HG03103 (cell line): Measurements from ENCODE around the gene SLC29A2.

Experiments
- ATAC-seq: cut with Tn5 transposase; IDR thresholded peaks from one replicate; pipeline ENCODE4 v1.9.1; 2021; ENCODE audit warnings: low read depth; ENCODE audit not compliant: unreplicated experiment

SLC29A2 gene

DNA sequence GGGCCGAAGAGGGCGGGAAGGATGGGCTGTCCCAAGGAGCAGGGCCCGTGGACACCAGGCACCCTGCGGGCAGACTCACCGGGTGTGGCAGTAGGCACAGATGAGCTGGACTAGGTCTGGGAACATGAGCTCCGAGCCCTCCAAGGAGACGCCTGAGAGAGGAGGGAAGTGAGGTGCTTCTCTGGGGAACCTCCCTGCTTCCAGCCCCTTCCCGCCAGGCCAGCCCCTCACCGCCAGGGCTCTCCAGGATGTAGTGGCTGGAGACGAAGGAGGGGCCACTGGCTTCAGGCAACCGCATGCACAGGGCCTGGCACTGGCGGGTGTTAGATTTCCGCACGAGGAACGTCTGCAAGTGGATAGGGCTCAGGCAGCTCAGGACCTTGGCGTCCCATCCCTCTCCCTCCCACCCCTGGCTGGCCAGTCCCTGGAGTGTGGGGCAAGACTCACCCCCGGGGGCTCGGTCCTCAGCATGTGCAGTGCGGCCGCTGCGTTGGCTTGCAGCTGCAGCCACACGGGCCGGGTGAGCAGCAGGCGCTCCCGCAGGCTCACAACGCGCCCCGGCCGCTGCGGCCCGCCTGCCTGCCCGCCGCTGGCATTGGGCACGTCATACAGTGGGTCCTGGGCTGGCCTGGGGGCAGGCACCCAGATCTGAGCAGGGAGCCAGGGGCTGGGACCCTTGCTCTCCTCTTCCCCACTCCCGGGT is 35.9 kb downstream of the SLC29A2 start:
- ATAC-seq: no peak

DNA sequence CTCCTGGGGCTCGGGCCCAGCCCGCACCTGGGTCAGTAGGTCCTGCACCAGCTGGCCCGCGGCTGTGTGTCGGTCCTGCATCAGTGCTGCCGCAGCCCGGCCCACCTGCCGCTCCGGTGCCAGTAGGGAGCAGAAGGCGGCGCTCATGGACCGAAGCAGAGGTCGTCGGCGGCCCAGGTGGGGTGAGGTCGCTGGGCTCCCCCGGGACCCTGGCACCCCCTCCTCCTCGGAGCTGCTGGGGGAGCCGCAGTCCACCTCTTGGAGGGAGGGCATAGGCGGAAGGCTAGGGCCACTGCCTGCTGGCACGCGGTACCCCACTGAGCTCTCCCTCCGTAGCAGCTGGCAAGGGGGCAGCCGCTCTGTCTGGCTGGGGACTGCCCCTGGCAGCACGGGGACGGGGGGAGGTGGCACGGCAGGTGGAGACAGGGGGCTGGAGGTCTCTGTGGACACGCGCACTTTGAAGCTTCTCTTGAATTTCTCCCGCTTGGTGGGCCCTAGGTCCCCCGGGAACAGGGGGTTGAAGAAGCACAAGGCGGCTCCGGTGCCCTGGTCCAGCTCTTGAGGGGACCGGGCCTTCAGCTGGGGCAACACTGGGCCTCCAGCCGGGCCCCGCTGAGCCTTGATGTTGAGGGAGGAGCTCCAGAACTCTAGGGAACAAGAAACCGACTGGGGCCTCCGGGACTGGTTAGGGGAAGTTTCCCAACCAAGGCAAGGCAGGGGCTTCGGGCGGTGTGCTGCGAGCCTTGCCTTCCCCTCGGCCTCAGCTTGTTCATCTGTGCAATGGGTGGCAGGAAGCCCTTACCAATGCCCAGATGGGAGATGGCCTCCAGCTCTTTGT is 36.7 kb downstream of the SLC29A2 start:
- ATAC-seq: no peak

DNA sequence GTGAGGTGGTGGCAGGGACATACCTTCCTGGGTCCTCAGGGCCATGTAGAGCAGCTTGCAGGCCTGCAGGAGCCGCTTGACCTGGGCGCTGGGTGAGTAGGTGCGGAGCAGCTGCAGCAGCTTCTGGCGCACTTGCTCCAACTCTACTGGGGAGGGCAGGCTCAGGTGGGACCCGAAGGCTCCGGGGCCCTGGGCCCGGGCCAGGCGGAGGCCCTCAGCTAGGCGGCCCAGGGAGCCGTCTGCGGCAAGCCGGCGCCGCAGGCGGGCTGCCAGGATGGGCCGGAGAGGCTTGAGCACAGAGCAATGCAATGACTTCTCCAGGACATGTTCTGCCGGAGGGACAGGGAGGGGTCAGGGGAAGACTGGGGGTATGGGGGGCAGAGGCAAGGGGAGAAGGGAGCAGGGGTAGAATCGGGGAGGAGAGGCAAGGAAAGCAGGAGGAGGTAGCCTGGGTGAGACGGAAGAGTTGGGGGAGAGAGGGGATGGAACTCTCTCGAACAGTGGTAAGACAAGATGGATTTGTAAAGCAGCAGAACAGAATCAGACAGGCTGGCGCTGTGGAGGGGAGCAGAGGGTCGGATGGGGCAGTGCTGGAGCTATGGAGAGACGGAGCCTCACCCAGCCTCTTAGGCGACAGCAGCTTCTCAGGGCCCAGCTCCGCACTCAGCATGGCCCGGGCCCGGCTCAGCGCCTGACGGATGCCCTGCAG is 37.5 kb downstream of the SLC29A2 start:
- ATAC-seq: no peak

DNA sequence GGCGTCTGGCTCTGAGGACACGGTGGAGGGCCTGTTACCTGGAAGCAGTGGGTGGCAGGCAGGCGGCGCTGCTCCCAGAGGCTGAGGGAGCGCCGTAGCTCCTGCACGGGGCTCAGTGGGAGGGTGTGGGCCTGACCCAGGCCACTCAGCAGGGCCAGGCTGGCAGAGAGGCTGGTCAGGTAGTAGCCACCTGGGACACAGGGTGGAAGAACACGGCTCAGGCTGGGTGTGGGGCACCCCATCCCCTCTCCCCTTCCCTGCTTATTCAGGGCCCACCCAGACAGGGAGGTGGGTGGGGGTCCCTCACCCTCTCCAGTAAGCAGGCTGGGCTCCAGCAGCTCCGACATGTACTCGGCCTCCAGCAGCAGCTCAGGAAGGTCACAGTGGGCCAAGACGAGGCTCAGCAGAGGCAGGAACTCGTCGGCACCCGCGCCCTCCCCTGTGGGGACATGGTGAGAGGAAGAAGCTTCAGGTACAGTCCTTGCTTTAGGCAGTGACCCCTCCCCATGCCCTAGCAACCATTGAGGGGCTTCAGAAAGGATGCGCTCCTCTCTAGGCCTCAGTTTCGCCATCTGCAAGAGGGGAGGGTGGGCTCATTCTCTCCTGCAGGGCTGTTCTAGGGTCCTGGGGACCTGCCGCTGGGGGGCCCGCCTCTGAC is 38.2 kb downstream of the SLC29A2 start:
- no peak for ATAC-seq

DNA sequence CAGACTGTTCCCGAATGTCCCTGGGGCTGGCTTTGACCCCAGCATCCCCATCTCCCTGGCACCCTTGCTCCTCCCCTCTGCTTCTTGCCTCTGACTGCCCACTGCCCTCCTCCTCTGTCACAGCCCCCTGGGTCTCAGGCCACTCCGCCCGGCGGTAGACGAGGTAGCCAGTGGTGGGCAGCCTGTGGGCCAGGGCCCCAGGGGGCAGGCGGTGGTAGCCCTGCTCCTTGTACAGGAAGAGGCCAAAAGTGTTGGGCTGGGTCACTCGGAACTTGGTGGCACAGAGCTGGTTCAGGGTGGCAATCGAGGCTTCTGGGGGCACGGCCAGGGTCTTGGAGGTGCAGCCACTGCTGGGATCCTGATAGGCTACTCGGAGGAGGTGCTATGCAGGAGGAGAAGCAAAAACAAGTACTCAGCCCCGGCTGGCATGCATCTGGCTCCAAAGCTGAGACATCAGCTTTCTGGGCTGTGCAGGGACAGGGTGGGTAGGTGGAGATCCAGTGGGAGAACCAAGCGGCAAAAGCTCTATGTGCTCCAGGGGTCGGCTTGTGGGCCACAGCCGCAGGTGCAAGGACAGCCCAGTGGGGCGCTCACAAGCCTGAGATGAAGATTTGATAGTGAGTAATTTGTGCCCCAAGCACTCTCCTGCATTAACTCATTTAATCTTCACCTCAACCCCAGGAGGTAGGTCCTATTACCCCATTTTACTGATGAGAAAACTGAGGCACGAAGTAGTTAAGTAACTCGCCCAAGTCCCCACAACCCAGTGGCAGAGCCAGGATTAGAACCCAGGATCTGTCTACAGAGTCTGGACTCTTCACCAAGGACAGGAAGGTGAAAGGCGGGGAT is 39.0 kb downstream of the SLC29A2 start:
- ATAC-seq: no peak

DNA sequence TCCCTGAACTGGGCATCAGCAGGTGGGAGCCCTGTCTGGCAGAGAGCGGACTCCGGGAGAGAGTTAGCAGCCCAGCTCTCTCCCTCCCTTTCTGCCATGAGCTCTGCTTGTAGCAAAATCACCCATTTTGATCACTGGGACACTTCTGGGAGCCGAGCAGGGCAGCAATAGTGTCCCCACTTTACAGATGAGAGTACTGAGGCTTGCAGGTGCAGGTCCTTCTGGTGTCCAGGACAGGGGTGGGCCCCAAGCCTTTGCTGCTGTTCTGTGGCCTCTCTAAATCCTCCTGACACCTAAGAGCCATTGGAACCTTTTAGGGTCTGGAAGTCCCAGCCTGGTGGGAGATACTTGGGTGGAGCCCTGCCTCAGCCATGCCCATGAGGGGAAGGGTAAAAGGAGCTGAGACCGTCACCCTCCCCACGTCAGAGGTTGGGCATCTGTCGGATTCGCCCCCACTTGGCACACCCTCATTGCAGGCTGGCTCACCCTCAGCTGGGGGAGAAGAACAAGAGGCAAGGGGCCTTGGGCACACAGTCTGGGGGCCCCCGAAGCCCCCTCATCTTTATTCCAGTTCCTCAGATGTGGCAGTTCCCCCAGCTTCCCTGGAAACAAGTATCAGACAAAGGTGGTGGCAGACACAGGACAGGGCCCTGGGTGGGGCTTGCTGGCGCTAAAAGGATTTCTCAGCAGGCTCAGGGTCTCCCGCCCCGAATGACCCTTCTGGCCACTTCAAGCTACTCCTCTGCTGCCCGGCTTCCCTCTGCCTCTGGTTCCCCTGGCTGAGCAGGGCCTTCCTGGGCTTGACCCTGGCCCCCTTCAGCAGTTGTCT is 39.8 kb downstream of the SLC29A2 start:
- ATAC-seq: no peak

DNA sequence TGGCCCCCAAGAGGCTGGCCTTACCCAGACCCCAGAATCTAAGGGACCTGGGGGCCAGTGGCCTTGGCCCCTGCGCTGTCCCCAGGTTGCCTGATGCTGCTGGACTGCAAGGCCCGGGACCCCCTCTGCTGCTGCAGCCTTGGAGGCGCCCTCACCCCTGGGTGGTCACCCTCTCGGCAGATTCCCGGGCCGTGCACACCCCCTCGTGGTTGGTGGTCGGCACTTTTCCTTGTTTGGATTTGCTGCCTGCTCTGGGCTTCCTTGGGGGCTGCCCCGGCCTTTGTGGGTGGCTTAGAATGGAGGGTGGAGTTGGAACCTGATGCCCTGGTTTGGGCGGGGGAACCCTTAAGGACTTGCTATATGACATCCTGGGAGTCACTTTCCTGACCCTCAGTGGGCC is 40.6 kb downstream of the SLC29A2 start:
- ATAC-seq: no peak

DNA sequence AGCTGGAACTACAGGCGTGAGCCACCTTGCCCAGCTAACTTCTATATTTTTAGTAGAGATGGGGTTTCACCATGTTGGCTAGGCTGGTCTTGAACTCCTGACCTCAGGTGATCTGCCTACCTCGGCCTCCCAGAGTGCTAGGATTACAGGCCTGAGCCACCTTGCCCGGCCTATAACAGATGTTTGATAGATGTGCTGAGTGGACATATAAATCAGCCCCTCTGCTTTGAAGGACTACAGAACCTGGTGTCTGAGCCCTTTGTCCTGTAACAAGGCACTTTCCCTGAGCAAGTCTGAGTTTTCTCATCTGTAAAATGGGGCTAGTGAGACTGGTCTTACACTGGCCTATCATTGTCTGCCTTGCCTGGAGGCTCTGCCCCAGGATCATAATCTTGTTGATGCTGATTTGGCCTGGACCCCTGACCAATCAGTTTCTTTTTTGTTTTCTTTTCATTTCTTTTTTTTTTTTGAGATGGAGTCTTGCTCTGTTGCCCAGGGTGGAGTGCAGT is 42.3 kb downstream of the SLC29A2 start:
- no peak for ATAC-seq

DNA sequence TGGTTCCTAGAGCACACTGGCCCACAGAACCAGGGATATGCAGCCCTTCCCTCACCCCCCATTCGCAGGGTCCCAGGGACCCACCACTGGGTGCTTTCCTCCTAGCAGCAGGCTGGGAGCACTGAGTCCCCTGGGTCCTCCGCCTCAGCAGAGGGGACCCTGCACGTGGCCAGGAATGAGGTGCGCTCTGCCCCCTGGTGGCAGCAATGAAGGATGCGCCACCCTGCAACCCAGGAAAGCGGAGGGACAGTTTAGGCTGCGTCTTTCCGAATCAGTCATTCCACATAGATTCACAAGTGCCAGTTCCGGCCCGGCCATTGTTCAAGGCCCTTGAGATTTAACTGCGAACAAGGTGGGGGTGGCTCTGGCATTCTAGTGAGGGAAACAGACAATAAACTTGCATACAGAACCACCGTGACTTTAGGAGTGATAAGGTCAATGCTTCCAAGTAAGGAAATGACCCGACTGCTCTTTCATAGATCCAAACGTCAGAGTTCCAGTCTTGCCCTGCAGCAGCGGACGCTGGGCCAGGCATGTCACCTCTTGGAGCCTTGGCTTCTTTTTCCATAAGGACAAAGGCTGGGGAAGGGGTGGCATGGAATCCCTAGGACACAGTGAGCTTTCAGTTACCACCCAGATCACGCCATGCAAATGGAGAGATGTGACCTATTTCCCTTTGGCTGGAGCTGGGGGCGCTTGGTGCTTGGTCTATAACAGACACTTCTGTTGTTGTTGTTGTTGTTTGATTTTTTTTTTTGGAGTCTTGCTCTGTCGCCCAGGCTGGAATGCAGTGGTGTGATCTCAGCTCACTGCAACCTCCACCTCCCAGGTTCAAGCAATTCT is 43.0 kb downstream of the SLC29A2 start:
- ATAC-seq: peak; percentile 63

DNA sequence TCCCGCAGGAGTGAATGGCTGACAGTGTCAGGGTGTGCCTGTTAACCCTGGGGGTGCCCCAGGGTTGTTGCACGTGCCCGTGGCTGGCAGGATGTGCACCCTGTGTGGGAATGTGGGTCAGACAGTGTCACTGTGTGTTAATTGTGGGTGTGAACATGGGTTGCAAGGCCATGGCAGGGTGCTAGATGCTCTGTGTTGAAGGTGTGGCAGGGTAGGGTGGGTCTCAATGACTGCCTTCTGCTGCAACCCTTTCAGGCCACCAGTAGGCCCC is 43.6 kb downstream of the SLC29A2 start:
- ATAC-seq: no peak

DNA sequence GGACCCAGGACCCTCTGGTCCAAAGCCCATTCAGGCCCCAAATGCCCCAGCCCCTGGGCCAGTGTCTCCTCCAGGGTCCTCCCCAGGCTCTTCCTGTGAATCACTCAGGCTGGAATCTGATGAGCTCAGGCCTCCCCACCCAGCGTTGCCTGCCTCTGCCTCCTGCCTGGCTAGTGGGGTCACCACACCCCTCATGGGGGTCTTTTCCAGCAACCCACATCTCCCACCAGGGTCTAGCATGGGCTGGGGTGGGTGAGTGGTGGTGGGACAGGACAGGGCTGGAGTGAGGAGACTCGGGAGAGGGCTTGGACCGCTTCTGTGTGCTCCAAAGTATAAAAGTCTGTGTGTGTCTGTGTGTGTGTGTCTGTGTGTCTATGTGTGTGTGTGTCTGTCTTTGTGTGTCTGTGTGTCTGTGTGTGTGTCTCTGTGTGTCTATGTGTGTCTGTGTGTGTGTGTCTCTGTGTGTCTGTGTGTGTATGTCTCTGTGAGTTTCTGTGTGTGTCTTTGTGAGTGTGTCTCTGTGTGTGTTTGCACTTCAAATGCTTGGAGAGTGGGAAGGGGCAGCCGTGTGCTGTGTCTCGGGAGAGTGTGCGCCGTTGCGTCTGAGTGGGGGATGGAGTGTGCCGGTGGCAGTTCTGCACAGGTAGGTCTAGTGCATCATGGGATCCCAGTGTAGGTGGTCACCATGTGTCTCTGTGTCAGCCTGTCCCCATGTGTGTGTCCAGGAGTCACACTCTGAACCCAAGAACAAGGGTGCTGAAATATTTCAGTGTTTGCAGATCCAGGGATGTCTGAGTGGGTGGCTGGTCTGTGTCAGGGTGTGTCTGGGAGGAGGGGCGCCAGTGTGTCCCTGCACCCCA is 44.2 kb downstream of the SLC29A2 start:
- no peak for ATAC-seq

DNA sequence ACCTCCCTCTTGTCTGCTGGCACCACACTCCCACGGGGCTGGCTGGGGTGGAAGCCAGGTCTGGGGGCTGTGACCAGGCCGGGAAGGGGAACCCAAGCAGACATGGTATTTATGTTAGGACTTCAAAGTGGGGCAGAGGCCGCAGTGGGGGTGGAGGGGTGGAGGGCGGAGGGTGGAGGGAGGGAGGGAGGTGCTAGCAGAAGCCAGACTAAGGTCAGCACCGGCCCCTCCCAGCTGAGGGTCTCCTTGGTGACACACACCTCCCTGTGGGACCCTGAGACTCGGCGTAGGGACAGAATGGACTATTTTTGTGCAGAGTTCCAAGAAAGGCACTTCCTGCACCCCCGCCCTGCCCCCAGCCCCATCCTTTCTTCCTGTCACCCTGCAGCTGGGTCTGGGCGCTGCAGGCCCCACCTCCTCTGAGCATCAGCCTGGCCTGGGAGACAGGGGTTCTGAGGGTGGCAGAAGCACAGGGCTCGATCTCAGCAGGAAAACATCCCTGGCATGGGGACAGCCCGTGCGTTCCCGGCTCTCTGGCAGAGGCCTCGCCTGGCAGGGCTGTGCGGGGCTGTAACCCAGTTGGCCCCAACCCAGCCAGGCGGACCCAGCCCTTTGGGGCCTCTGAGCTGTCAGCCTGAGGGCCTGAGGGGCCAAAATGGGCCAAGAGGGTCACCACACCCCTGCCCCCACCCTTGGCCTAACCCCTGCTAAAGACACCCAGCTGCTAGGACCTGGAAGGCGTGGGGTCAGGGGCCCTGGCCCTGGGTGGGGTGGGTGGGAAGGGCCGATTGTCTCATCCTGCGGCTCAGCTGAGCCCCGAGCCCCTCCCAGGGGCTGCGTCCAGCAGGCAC is 45.1 kb downstream of the SLC29A2 start:
- ATAC-seq: no peak

DNA sequence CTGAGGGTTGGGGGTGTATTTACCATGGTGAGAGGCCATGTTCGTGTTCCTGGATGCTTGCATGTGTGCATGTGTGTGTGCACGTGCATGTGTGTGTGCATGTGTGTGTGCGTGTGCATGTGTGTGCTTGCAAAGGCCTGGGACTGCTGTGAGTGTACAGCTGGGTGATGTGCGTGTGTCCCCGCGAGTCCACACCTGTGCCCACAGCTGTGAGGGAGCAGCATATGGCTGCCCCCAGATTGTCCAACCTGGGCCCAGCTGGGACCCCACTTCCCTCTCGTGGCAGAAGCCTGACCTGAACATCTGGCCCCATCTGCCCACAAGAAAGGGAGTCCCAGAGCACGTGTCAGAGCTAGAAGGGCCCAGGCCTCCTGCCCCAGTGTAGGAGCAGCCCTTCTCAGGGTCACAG is 46.3 kb downstream of the SLC29A2 start:
- no peak for ATAC-seq

DNA sequence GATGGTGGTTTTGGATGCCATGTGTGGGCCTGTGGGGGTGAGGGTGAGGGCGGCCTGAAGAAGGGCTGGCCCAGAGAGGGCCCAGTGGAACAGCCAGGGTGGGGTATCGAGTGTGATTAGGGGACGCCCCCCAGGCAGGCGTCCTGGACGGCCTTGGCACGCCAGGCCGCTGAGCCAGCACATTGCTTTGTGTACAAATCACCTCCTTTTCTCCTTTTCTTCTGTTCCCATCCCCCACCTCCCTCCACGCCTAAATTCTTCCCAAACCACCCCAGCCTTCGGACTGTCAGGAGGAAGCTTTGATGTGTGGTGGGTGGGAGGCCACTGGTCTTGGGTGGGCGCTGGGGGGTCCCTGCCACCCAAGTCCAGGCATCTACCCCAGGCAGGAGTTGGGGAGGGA is 46.9 kb downstream of the SLC29A2 start:
- ATAC-seq: no peak

DNA sequence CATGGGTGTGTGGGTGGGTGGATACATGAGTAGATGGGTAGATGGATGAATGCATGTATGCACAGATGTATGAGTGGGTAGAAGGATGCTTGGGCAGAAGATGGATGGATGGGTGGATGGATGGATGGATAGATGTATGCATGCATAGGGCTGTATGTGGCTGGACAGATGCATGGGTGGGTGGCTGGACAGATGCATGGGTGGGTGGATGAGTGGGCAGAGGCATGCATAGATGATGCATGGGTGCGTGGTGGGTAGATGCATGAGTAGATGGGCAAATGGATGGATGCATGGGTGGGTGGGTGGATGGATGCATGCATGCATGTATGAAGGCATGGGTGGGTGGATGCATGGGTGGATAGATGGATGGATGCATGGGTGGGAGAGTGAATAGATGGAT is 47.9 kb downstream of the SLC29A2 start:
- ATAC-seq: no peak

DNA sequence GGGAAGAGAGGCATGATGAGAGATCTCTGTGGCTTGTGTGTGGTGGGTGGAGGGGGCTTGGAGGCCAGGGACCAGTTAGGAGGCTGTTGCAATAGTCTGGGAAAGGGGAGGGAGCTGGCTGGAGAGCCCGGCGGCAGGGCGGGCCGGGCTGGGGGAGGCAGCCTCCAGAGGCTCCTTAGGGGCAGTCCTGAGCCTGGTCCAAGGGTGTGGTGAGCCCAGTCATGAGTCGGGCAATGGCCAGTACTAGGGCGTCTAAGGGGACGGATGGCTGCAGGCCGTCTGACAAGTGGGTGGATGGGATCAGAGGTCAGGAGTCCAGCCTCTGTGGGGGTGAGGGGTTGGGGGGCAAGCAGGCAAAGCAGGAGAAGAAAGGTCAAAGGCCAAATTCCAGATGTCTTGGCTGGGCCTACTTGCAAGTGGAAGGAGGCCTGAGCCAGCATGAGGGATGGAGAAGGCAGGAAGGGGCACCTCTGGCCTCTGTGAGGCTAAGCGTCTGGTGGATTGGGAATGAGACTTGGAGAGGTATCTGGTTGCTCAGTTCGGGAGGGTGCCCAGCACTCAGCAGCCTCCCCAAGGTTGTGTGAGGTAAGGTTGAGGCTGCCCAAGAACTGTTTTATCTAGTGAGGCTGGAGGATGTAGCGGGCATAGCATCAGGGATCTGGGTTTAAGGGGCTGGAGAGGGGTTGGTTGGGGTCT is 48.7 kb downstream of the SLC29A2 start:
- no peak for ATAC-seq
